Tibial nerve (tissue), 4 donors: ENCODE measurements around the gene AGAP3. TPM values are rescaled to one million over a fixed set of nuclear protein-coding genes. Genes with fewer than 3 reads are reported as not detected.

Experiments
- DNase-seq, 2 donors: peaks; one replicate each; pipeline ENCODE4 v3.0.0-alpha.2; 2019; ENCODE audit warnings: low spot score in 2 of 2
- H3K27ac ChIP-seq, 4 donors: fragments of 200-600 bp; sonication (generic) in 3 of 4; one replicate each; pipeline ENCODE4 v1.5.1; 2017 to 2019; ENCODE audit warnings: mild to moderate bottlenecking in 1 of 4
- H3K27me3 ChIP-seq, 2 donors: fragments of 200-600 bp; sonication (generic) in 1 of 2; one replicate each; pipeline versions ENCODE4 v1.5.1 to v1.6.0; 2017 to 2019
- H3K36me3 ChIP-seq, 3 donors: fragments of 200-600 bp; sonication (generic); one replicate each; pipeline ENCODE4 v1.5.1; 2018 to 2019
- H3K4me1 ChIP-seq, 4 donors: fragments of 200-600 bp; sonication (generic) in 3 of 4; one replicate each; pipeline ENCODE4 v1.5.1; 2017 to 2019
- H3K4me3 ChIP-seq, 4 donors: fragments of 200-600 bp; sonication (generic) in 3 of 4; one replicate each; pipeline ENCODE4 v1.5.1; 2017 to 2019; ENCODE audit warnings: mild to moderate bottlenecking in 1 of 4, moderate library complexity in 1 of 4
- H3K9me3 ChIP-seq, 4 donors: fragments of 200-600 bp; sonication (generic) in 3 of 4; one replicate each; pipeline ENCODE4 v1.5.1; 2017 to 2019
- EP300 ChIP-seq, 2 donors: sonication (generic); formaldehyde crosslinking; IDR thresholded peaks; one replicate each; pipeline ENCODE4 v1.6.1; 2017; ENCODE audit warnings: antibody characterized with exemption in 2 of 2, mild to moderate bottlenecking in 1 of 2
- POLR2A ChIP-seq, 2 donors: fragments of 450-650 bp; IDR thresholded peaks; one replicate each; pipeline ENCODE4 v1.6.1; 2017; ENCODE audit warnings: antibody characterized with exemption in 2 of 2, mild to moderate bottlenecking in 2 of 2, moderate library complexity in 2 of 2
- WGBS, 2 donors: methylation state at CpG; one replicate each; pipeline ENCODE4 v1.1.5; 2018; 5-methylcytosine and 5-hydroxymethylcytosine counted together
- total RNA-seq, 4 donors: library from RNA; depleted of rRNA; stranded (reverse); fragments of >200 nt; gene quantifications; one replicate each; pipeline ENCODE4 v1.1.0, GENCODE V29; 2016
- TF ChIP-seq, protein P1 (sequence below), 5 experiments: fragments of 200-600 bp in 3 of 5; fragments of 450-650 bp in 2 of 5; sonication (generic) in 3 of 5; IDR thresholded peaks; one replicate each; pipeline ENCODE4 v1.5.1; 2016 to 2019; ENCODE audit warnings: antibody characterized with exemption in 5 of 5, mild to moderate bottlenecking in 3 of 5, moderate library complexity in 2 of 5

The AGAP3 gene
- total RNA-seq, 4 donors from 2014 or later = 40.0 to 114 (median 87.2) TPM

GRCh38 chr7:151104411-151105235 is 18.3 kb downstream of the AGAP3 start:
- H3K4me1 ChIP-seq = peaks cover 0 to 50% (median 0%) of the 10 kb centered on the region in 4 donors
- peaks cover 0 to 14% (median 0%) of the 10 kb centered on the region in 3 donors for H3K36me3 ChIP-seq
- WGBS, 2 donors = 68 to 70% methylated on average over 23 of the region's 23 CpGs
- H3K9me3 ChIP-seq = no peaks in the 10 kb centered on the region
- H3K27me3 ChIP-seq = no peaks in the 10 kb centered on the region
- peak in 1 of 2 donors; percentile 62 for DNase-seq
- H3K4me3 ChIP-seq = no peak overlapping the region
- TF ChIP-seq, protein P1, sequence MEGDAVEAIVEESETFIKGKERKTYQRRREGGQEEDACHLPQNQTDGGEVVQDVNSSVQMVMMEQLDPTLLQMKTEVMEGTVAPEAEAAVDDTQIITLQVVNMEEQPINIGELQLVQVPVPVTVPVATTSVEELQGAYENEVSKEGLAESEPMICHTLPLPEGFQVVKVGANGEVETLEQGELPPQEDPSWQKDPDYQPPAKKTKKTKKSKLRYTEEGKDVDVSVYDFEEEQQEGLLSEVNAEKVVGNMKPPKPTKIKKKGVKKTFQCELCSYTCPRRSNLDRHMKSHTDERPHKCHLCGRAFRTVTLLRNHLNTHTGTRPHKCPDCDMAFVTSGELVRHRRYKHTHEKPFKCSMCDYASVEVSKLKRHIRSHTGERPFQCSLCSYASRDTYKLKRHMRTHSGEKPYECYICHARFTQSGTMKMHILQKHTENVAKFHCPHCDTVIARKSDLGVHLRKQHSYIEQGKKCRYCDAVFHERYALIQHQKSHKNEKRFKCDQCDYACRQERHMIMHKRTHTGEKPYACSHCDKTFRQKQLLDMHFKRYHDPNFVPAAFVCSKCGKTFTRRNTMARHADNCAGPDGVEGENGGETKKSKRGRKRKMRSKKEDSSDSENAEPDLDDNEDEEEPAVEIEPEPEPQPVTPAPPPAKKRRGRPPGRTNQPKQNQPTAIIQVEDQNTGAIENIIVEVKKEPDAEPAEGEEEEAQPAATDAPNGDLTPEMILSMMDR (IDR thresholded peaks at IDR 0.05) = no peak
- TF ChIP-seq EP300 (IDR thresholded peaks at IDR 0.05) (no peak), POLR2A (IDR thresholded peaks at IDR 0.05) (no peak)
- H3K27ac ChIP-seq = no peak overlapping the region

DNA sequence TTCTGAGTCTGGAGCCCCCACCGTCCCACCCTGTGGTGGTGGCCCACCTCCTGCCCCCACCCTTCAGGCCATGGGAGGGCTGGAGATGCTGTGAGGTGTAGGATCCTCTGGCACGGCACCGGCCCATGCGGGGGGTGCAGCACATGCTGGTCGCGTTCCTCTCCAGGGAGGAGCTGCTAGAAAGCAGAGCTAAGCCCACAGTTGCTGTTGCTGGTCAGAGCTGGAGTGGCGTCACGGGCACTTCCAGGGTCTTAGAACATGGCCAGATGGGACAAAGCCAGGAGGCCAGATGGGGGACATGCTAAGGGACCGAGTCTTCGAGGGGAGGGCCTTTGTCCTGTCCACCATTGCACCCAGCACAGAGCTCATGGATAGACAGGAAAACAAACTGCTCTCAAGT is 21.6 kb downstream of the AGAP3 start:
- no peak for DNase-seq
- H3K9me3 ChIP-seq = no peaks in the 10 kb centered on the region
- WGBS, 2 donors = 86% methylated on average over 10 of the region's 10 CpGs
- no peak overlapping the region for H3K4me3 ChIP-seq
- peaks cover 0 to 52% (median 3%) of the 10 kb centered on the region in 4 donors for H3K4me1 ChIP-seq
- TF ChIP-seq, protein P1 (IDR thresholded peaks at IDR 0.05) = no peak
- TF ChIP-seq POLR2A (IDR thresholded peaks at IDR 0.05) = no peak
- TF ChIP-seq EP300 (IDR thresholded peaks at IDR 0.05) = no peak
- H3K36me3 ChIP-seq = peaks cover 0 to 10% (median 0%) of the 10 kb centered on the region in 3 donors
- no peaks in the 10 kb centered on the region for H3K27me3 ChIP-seq
- peak overlapping the region in 1 of 4 donors; percentile 22 for H3K27ac ChIP-seq

DNA sequence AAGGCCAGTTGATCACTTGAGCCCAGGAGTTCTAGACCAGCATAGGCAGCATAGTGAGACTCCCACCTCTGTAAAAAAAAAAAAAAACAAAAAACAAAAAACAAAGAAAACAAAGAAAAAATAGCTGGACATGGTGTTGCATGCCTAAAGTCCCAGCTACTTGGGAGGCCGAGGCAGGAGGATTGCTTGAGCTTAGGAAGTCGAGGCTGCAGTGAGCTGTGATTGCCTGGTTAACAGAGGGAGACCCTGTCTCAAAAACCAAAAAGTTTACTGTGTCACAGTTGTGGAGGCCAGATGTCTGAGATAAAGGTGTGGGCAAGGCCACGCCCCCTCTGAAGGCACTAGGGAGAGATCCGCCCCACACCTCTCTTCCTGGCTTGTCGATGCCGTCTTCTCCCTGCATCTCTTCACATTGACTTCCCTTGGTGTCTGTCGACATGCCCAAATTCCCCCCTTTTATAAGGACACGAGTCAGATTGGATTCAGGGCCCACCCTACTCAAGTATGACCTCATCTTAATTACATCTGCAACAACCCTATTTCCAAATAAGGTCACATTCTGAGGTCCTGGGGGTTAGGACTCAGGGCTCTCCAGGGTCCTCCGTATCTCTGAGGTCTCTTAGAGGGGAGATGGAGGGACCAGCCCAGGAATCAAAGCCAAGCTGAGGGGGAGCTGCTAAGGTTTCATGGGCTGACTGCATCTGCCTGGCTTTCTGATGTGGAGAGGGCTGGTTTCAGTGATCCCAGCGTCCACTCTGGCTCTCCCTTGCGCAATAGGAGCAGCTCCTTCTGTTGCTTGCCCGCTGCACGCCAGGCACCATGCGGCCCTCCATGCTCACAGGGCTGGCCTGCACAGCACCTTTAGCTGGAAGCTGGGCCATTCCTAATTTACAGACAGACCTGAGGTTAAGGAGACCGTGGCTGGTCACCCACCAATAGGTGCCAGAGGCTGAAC is 23.1 kb downstream of the AGAP3 start:
- Histone ChIP-seq H3K36me3 (peaks cover 0 to 10% (median 0%) of the 10 kb centered on the region in 3 donors), H3K27ac (peak overlapping the region in 2 of 4 donors; percentile 35 to 43), H3K4me3 (no peak overlapping the region), H3K9me3 (no peaks in the 10 kb centered on the region), H3K4me1 (peaks cover 0 to 63% (median 7%) of the 10 kb centered on the region in 4 donors), H3K27me3 (no peaks in the 10 kb centered on the region)
- DNase-seq = peak in 1 of 2 donors; percentile 32
- 65 to 66% methylated on average over 15 of the region's 15 CpGs for WGBS, 2 donors
- no peak for TF ChIP-seq POLR2A (IDR thresholded peaks at IDR 0.05)
- no peak for TF ChIP-seq EP300 (IDR thresholded peaks at IDR 0.05)
- TF ChIP-seq, protein P1 (IDR thresholded peaks at IDR 0.05) = no peak

GRCh38 chr7:151110236-151110940 is 24.1 kb downstream of the AGAP3 start:
- H3K9me3 ChIP-seq = no peaks in the 10 kb centered on the region
- DNase-seq = no peak
- no peak overlapping the region for H3K4me3 ChIP-seq
- H3K4me1 ChIP-seq = peaks cover 0 to 55% (median 7%) of the 10 kb centered on the region in 4 donors
- no peak for TF ChIP-seq EP300 (IDR thresholded peaks at IDR 0.05)
- no peak for TF ChIP-seq POLR2A (IDR thresholded peaks at IDR 0.05)
- TF ChIP-seq, protein P1 (IDR thresholded peaks at IDR 0.05) = no peak
- no peaks in the 10 kb centered on the region for H3K27me3 ChIP-seq
- peak overlapping the region in 2 of 4 donors; percentile 35 to 43 for H3K27ac ChIP-seq
- H3K36me3 ChIP-seq = peaks cover 0 to 7% (median 0%) of the 10 kb centered on the region in 3 donors
- WGBS, 2 donors = 64 to 76% methylated on average over 10 to 11 of the region's 11 CpGs
